Renal pelvis (tissue), 12 donors: ENCODE measurements around the gene CCDC73. TPM values are rescaled to one million over a fixed set of nuclear protein-coding genes. Genes with fewer than 3 reads are reported as not detected.
A peak's percentile ranks its signal among the peaks of the same experiment; 100 is the strongest.
"Not testable (repeated sequence)": the region's sequence is repeated elsewhere in the genome, so short reads cannot be mapped to it uniquely, and the experiment has no call there.

Experiments used
- DNase-seq: peaks from one replicate; pipeline ENCODE4 v3.0.0-alpha.2; 2013
- long read RNA-seq, 16 experiments: transcript quantifications; one replicate each; lab custom pipeline, GENCODE V29; 2026
- polyA plus RNA-seq, 3 donors: library from polyadenylated mRNA; unstranded; fragments of 120-200 nt; gene quantifications; one replicate each; pipeline ENCODE4 v1.2.1, GENCODE V29; 2013; ENCODE audit not compliant: insufficient read length in 3 of 3

Gene CCDC73
- polyA plus RNA-seq, result under 1 TPM; 0.23 to 0.37 (median 0.30) TPM
- long read RNA-seq, donor 1, result 0 reads
- long read RNA-seq, donor 2, result 0 reads
- long read RNA-seq, donor 3, result 0 reads
- long read RNA-seq, donor 4, result 0 reads
- long read RNA-seq, donor 5, result 0 reads
- long read RNA-seq, donor 6, result 0 reads
- long read RNA-seq, donor 7, partial matches to known transcripts, result 13 of 13 reads
- long read RNA-seq, donor 7, other reads (novel, unspliced or antisense), result 0 of 13 reads
- long read RNA-seq, donor 8, result 0 reads
- long read RNA-seq, donor 9, result 0 reads
- long read RNA-seq, donor 10, result 0 reads
- long read RNA-seq, donor 11, result 0 reads
- long read RNA-seq, donor 12, result 0 reads
- long read RNA-seq, donor 13, result 0 reads
- long read RNA-seq, donor 14, result 0 reads
- long read RNA-seq, donor 15, partial matches to known transcripts, result 9 of 9 reads
- long read RNA-seq, donor 15, other reads (novel, unspliced or antisense), result 0 of 9 reads
- long read RNA-seq, donor 16, result 0 reads

DNA sequence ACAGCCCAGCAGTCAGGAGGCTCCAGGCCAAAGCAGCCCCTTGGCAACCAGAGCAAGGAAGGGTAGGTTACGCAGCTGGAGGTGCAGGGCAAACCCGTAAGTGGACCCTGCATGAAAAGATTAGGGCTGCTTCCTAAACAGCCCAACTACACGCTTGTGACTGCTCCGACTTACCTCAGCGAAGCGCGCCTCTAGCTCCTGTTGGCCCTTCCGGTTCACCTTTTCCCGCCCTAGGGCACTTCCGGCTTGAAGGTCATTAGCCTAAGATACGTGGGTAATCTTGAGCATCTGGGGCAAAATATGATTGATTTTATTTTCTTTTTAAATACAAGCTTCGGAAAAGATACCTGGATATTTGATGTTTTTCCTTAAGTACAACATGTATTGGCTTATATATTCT, at the start of gene CCDC73:
Gene CCDC73 (minus strand): TSS at position 224 of the 400 bp plus-strand sequence. CDS start 34,419 bp downstream, outside the sequence.
- no peak for DNase-seq

DNA sequence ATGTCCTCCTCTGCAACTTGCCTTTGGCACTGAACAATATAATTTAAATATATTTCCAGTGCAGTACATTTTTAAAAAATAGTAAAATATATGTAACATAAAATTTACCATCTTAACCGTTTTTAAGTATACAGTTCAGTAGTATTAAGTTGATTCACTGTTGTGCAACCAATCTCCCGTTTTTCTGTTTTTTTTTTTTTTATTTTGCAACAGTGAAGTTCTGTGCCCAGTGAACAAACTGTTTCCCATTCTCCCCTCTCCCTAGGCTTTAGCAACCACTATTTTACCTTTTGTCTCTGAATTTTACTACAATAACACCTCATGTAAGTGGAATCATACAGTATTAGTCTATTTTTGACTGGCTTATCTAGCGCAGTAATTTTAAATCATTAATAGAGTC, 49.1 kb upstream of the CCDC73 start:
- no peak for DNase-seq

DNA sequence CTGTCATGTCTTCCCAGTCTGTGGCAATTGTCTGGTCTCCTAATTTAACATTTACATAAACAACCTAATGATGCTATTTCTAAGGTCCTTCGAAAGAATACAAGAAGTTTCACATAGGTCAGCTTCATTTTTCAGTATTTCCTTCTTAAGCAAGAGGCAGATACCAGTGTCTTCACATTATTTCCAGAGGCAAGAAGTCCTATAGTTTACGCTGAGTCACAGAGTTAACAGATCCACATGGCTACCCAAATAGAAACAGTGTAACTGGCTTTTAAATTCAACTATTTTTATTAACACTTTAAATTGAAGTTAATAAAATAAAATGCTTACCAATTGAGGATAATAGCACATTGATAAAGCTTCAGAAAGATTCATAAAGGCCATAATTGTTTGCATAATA, 46.1 kb upstream of the CCDC73 start:
- DNase-seq, result no peak

DNA sequence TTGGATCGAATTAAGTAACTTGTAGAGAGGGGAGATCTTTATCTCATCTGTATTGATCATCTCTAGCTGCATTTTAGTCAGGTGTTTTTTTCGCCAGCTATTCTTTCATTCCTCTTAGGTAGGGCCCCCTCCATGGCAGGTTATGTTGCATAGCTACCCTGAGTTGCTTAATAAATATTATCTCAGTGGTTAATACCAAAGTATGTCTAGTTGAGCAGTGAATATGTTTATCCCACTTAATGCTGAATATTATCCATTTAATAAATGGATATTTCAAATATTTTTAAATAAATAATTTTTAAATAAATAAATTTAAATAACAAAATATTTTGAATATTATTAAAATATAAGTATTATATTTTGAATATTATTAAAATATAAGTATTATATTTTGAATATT, 44.8 kb upstream of the CCDC73 start:
- no peak for DNase-seq

DNA sequence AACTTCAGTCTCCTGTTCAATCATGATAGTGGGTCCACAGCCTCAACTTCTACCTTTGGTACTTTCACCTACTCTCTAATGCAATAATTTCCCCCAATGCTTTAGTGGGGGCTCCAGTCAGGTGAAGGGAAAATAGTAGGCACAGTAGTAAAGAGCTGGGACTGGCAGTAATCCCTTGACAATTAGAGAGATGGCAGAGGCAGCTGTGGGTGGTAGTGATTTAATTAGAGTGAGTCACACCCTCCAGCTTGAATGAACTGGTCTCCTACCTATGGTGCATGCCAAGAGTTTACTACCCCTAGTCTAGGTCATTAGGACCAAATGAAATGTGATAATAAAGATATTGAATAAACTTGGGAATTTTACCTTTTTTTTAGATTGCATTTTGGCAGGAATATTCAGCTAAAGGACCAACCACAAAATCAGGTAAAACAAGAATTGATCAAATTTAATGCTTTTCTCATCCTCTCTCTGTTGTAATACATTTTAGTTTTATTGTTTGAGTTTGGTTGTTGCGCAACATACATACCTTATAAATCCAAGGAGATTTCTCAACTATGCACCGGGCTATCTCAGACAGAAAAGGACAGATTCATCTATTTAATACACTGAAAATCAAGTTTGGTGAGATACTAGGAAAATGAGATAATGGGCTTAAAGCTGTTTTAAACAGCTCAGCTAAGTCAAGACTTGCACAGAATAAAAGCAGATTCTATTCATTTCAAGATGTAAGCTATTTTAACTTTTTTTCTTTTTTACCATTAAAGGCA, 44.2 kb upstream of the CCDC73 start:
- no peak for DNase-seq

DNA sequence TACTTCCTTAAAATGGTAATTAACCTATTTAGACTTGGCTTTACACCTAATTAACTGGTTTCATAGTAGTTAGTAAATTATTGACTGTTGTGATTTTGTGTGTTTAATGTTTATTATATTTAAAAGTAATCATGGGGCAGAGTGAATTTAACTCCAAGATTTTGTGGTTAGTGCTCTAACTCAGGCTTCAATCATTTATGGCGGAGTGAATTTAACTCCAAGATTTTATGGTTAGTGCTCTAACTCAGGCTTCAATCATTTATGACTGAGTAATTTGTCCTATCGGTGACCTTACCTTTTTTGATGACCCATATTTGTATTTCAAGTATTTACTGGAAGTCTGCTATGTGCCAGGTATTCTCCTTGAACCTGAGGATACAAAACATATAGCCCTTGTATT, 42.5 kb upstream of the CCDC73 start:
- no peak for DNase-seq

DNA sequence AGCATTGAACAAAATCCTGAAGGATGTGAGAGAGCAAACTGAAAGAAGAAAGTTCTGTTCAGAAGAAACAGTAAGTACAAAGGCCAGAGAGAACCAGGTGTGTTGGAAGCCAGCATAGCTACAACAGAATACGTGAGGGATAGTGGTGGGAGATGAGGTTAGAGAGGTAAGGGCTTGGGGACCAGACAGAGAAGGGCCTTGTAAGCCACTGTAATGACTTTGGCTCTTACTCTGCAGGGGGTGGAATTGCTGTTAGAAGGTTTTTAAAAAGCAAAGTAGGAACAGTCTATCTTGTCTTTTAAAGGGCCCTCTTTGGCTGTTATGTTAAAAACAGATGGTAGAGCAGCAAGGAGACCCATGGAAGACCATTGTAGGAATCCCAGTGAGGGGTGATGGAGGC, 39.5 kb upstream of the CCDC73 start:
- no peak for DNase-seq

DNA sequence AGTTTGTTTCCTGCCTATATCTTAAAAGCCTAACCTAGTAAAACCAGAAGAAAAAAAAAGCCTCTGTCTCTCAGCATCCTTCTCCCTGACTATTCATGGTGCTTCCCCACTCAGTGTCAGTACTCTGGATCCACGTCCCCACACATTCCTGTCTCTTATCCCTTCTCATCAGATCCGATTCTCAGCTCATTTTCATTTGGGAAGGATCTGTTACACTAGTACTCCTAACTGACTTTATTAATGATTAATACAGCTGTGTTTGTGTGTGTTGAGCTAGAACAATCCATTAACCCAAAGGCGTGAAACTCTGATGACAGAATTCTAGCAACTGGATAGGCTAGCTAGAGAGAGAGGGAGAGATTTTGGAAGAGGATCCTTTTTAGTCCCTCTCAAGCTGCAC, 36.8 kb upstream of the CCDC73 start:
- peak; percentile 47 for DNase-seq

DNA sequence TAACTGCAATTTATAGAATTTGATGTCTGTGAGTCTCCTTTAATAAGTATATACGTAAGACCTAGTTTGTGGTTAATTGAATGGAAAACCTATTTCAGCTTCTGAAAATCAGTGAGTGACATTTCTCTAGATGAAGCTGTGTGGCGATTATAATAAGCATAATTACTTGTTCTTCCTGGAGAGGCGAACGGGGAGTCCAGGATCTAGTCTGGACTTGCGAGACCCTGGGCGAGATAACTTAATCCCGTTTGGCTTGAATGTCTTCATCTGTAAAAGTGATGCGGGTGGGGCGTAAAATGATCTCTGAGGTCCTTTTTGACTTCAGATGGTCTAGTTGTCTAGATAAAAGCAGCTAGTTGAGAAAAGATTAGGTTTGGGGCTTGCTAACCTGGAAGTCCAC, 36.3 kb upstream of the CCDC73 start:
- DNase-seq, result no peak

DNA sequence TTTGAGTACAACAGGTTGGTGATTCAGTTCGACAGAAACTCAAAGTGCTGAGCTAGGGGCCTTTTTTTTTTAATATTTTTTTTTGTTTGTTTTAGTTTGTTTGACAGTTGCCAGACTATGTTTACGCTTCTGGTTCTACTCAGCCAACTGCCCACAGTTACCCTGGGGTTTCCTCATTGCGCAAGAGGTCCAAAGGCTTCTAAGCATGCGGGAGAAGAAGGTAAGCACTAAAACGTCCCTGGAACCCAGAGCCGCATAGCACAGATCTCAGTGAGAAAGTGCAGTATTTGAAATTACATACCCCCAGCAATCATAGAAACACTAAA, 35.9 kb upstream of the CCDC73 start:
- DNase-seq, result peak; percentile 16

DNA sequence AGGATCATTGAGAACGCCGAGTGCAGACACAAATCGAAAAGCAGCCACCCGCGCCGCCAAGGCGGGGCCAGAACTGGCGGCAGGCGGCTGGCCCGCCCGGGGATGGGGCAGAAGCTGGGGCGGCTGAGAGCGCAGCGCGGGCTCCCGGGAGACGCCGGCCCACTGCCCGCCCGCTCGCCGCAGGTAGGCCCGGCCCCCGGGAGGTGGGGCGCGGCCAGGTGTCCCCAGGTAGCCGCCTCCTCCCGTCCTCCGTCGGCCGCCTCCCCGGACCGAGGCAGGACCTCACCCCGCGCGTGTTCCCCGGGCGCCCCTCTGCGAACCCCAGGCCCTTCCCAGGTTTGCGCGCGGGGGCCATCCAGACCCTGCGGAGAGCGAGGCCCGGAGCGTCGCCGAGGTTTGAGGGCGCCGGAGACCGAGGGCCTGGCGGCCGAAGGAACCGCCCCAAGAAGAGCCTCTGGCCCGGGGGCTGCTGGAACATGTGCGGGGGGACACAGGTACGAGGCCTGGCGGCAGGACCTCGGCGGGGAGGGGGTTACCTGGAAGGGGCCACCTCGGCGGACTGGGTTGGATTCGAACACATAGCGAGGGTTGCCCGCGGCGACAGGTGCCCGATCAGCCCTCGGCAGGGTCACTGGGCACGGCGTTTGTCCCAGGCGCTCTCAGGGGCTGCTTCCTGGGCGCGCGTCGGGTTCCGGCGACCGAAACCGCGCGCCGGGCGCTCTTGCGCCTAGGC, 35.4 kb upstream of the CCDC73 start, which contains the start of gene PRRG4:
Gene PRRG4 (plus strand): TSS at position 248 of the 733 bp plus-strand sequence. CDS start 603 bp downstream, outside the sequence.
- DNase-seq, result peak; percentile 55

DNA sequence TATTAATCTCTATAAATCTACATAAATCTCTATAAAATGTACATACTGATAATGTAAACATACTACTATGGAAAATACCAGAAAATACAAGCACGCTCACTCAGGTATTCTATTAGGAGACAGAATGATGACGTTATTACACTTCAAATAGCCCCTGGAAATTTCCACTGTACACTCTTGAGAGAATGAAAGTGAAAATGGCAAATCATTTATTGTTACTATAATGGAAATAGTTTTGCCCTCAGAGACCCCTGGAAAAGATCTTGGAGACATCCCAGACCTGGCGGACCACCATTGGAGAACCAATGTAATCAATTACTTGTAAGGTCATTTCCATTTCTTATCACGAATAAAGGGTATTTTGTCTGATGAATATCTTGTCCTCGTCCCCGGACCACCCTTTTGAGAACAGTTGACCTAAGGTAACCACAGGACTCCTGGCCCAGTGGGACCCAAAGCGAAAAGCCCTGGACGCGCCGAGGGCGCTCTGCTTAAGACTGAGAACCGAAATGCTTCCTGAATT, 34.8 kb upstream of the CCDC73 start:
- peak; percentile 17 for DNase-seq

DNA sequence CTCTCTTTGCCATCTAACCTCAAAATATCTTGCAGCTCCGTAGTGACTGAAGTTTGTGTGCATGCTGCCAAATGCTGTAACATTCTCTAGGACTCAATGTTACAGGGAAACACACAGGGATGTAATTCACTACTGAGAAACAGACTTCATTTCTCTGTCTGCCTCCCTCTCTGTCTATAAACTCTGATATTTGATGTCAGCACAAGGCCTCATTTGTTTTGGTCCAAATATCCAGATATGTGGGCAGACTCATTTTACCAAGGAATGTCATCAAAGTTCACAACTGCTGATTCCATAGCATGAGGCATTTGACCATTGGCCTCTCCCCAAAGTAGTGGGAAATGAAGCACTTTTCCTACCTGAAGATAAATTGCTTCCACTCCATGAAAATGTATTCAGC, 32.8 kb upstream of the CCDC73 start:
- no peak for DNase-seq

DNA sequence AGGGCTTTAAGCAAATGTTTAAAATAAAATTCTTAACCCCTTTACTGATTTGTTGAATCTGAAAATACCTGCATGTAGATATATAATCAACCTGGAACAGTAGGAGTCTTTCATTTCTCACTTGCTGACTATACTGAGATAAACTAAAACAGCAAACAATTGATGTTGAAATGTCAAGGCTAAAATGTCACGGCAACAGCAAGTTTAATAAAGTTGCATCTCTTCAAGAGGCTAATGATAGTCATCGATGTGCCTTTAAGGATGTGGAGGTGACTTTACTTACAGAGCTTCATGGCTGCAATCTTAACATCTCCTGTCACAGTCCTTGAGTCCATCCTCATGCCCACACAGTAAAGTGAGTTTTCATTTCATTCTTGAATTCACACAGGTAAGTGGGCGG, 31.7 kb upstream of the CCDC73 start:
- no peak for DNase-seq

DNA sequence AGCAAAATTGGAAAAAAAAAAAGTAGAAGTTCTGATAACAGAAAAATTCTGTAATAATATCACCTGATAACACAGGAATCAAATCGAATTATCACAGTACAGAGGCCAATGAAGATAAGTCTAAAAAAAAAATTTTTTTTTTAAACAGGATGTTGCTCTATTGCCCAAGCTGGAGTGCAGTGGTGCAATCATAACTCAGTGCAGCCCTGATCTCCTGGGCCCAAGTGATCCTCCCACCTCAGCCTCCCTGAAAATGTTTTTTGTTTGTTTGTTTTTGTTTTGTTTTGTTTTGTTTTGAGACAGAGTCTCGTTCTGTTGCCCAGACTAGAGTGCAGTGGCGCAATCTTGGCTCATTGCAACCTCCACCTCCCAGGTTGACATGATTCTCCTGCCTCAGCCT, 29.2 kb upstream of the CCDC73 start:
- DNase-seq, result not testable (repeated sequence)

DNA sequence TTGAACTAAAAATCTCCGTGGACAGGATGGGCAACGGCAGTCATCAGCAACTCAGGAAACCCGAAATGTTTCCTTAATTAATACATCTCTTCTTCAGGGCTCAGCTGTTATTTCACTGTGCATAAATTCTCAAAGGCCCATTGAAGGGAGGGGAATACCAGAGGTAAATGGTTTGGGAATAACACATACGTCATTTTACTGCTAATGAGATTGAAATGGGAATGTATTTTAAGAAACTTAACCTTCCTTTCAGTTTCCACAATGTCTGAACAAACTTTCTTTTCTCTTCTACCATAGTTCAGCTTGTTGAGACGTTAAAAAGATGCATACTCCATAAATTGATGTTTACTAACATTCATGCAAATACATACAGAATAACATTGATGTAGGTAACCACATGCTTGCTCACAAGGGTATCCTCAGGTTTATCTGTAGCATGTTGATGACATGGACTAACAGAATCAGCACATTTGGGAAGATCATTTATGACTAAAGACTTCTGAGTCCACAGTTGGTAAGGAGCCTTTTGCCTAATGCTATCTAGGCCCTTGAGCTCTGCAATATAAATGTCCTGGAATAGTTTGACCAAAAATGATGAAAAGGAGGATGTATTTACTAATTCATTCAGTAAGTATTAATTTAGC, 27.6 kb upstream of the CCDC73 start:
- DNase-seq, result no peak

DNA sequence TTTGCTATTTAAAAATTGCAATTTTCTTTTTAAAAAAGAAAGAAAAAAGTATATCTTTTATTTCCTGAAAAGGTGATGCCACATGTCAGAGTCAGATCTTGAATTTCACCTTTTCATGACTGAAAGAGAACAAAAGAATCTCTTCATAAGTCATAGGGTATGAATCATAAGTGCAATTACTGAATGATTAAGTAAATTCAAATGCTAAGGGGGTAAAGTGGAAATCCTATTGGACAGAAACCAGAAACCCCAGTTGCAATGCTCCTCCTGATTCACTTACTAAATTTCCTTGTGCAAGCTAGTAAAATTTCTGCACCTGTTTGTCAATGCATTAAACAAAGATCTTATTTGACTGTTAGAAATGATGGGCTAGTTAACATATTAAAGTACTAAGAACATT, 27.1 kb upstream of the CCDC73 start:
- no peak for DNase-seq

DNA sequence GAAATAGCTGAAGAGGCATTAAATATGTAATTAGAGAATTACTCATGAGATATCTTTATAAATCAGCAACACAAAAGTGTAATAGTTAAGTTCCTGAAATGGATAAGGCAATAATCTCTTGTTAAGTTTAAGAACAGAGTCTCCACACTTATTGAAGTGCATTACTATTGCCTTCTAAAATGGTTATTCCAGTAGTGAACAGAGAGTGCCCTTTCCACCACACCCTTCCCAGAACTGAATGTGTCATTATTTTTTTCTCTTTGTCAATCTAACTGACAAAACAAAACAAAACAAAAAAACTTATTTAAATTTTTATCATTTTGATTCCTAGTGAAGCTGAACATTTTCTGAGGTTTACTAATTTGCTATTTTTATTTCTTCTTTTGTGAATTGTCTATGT, 26.0 kb upstream of the CCDC73 start:
- no peak for DNase-seq

DNA sequence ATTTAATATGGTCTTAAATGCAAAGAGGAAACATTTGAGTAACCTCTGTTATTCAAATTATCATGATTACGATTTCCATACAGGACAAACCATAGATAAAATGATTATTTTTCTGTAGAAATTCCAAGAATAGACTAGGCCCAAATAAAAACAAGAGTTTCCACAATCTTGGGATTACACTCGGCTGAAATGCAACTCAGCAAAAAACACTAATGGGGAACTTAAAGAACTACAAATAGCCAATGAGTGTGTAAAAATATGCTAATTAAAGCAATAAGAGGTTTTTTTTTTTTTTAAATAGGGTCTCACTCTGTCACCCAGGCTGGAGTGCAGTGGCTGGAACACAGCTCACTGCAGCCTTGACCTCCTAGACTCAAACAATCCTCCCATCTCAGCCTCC, 24.7 kb upstream of the CCDC73 start:
- DNase-seq, result no peak

DNA sequence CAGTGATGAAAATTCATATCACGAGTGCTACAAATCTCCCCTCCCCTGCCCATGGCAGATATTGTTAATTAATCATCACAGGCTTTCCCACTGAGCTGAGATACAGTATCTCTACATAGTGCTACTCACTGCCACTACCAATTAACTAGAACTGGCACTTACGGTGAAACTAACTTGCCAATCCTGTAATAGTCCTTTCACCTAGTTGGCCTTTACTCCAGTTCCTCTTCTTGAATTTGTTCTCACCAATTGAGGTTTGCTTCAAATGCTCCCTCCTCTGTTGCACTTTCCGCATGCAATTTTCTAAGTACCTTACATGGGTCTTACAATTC, 23.4 kb upstream of the CCDC73 start:
- DNase-seq, result no peak

DNA sequence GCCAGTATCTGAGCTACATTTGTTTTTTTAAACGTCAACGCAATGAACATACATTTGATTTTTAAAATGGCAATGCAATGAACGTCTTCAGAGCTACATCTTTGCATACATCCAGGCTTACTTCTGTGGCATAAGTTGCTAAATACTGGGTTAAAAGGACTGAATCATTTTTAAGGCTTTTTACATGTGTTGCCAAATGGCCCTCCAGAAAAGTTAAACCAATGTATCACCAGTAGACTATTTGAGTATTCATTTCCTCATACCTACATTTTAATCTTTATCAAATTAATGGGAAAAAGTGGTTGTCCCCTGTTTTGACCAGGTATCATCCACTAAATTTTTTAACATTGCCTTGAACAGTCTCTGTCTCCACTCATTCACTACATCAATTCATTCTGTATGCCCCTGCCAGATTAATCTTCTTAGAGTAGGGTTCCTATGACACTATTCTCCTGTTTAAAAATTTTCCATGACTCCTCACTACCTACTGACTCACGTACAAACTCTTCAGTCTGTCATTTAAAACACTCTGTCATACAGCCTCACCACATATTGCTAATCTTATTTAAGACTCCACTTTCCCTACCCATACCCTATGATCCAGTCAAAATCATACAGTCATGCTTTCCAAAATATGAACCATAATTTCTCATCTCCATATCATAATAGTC, 22.9 kb upstream of the CCDC73 start:
- DNase-seq, result no peak
